Endothelial cell of umbilical vein (primary cell): ENCODE results near the gene FGFRL1. TPM values are rescaled to one million over a fixed set of nuclear protein-coding genes. Genes with fewer than 3 reads are reported as not detected.

Experiments used
- BruUV-seq: library from RNA; stranded (reverse); fragments of 400-500 nt; replicated peaks from 2 replicates; lab custom pipeline; 2021; lab: Mats Ljungman, UMichigan
- CTCF ChIA-PET: fragments of 300-600, 350-600 bp; sonication (Branson Sonifier 250); formaldehyde crosslinking; loops from one replicate; lab custom pipeline; 2021; ENCODE audit warnings: antibody characterized with exemption, inconsistent platforms; lab: Charles Lee
- POLR2A ChIA-PET: fragments of 300-600, 350-600 bp; sonication (Branson Sonifier 250); formaldehyde crosslinking; loops from one replicate; lab custom pipeline; 2021; ENCODE audit warnings: antibody characterized with exemption, inconsistent platforms; lab: Charles Lee
- DNase-seq: peaks from one replicate; pipeline ENCODE4 v3.0.0-alpha.2; 2011; ENCODE audit warnings: low read depth, low spot score
- FAIRE-seq: peaks from 2 replicates; lab custom pipeline; 2011; peaks lifted over from hg19 to GRCh38; lab: Jason Lieb, UNC
- H2AFZ ChIP-seq: 2 replicates; pipeline ENCODE4 v1.6.0; 2012; ENCODE audit warnings: low read depth, low read length, control low read depth, inconsistent platforms
- H3K27ac ChIP-seq: 2 replicates; pipeline ENCODE4 v1.5.1; 2011; ENCODE audit warnings: low read depth, mild to moderate bottlenecking, control low read depth, low read length, moderate library complexity; ENCODE audit not compliant: insufficient read depth
- H3K27me3 ChIP-seq, 2 experiments: 2 replicates each; pipeline versions ENCODE4 v1.6.0 to v1.6.1; 2011; ENCODE audit warnings: low read length in 2 of 2, mixed read lengths in 1 of 2; ENCODE audit not compliant: control insufficient read depth in 2 of 2, insufficient read depth in 2 of 2
- H3K36me3 ChIP-seq, 2 experiments: 2 replicates in 1 of 2; 3 replicates in 1 of 2; pipeline ENCODE4 v1.5.1; 2011; ENCODE audit warnings: low read length in 2 of 2, mild to moderate bottlenecking in 1 of 2, moderate library complexity in 1 of 2; ENCODE audit not compliant: control insufficient read depth in 2 of 2, insufficient read depth in 2 of 2; ENCODE audit errors: extremely low read depth in 1 of 2
- H3K4me1 ChIP-seq: 3 replicates; pipeline ENCODE4 v1.5.1; 2011; ENCODE audit warnings: mild to moderate bottlenecking, low read length; ENCODE audit not compliant: control insufficient read depth, insufficient read depth; ENCODE audit errors: extremely low read depth
- H3K4me2 ChIP-seq: 2 replicates; pipeline ENCODE4 v1.6.1; 2011; ENCODE audit warnings: low read length, control low read depth, mixed read lengths; ENCODE audit not compliant: insufficient read depth
- H3K4me3 ChIP-seq, 3 experiments: fragments of 200-600 bp in 1 of 3; sonication (generic), shearing (Covaris generic) in 1 of 3; replicated peaks in 1 of 3; 2 replicates each; pipeline ENCODE4 v1.5.1; 2011 to 2016; ENCODE audit warnings: control low read depth in 3 of 3, low read length in 3 of 3, mild to moderate bottlenecking in 2 of 3, inconsistent platforms in 1 of 3, low read depth in 1 of 3, moderate library complexity in 1 of 3; ENCODE audit not compliant: insufficient read depth in 1 of 3
- H3K79me2 ChIP-seq: 2 replicates; pipeline ENCODE4 v1.6.0; 2012; ENCODE audit warnings: low read length, inconsistent platforms; ENCODE audit not compliant: control insufficient read depth, insufficient read depth
- H3K9ac ChIP-seq: replicated peaks from 2 replicates; pipeline ENCODE3; 2011; ENCODE audit warnings: low read length, control low read depth; ENCODE audit not compliant: insufficient read depth; ENCODE audit errors: extremely low read depth
- H3K9me1 ChIP-seq: replicated peaks from 3 replicates; pipeline ENCODE4 v1.6.0; 2011; ENCODE audit warnings: mild to moderate bottlenecking, low read length; ENCODE audit not compliant: control insufficient read depth, insufficient read depth; ENCODE audit errors: extremely low read depth
- H3K9me3 ChIP-seq: replicated peaks from 2 replicates; pipeline ENCODE4 v1.5.1; 2012; ENCODE audit warnings: low read length, inconsistent platforms; ENCODE audit not compliant: control insufficient read depth, insufficient read depth
- H4K20me1 ChIP-seq: replicated peaks from 2 replicates; pipeline ENCODE3; 2011; ENCODE audit warnings: mild to moderate bottlenecking, low read length; ENCODE audit not compliant: control insufficient read depth, insufficient read depth; ENCODE audit errors: extremely low read depth
- FOS ChIP-seq: IDR thresholded peaks from 2 replicates; pipeline ENCODE4 v1.6.1; 2011; ENCODE audit warnings: mild to moderate bottlenecking, low read length, moderate library complexity, borderline replicate concordance; ENCODE audit not compliant: insufficient read depth
- GATA2 ChIP-seq: IDR thresholded peaks from 2 replicates; pipeline ENCODE4 v1.7.0; 2011; ENCODE audit warnings: low read depth, mild to moderate bottlenecking, moderate library complexity, mixed read lengths, low read length; ENCODE audit not compliant: insufficient read length, insufficient read depth
- JUN ChIP-seq: IDR thresholded peaks from 2 replicates; pipeline ENCODE4 v1.6.1; 2011; ENCODE audit warnings: borderline replicate concordance, low read depth; ENCODE audit not compliant: insufficient read length, insufficient read depth
- POLR2A ChIP-seq: IDR thresholded peaks from 2 replicates; pipeline ENCODE4 v1.6.1; 2012; ENCODE audit warnings: low read depth, mild to moderate bottlenecking, control low read depth, low read length
- POLR2AphosphoS5 ChIP-seq: IDR thresholded peaks from 2 replicates; pipeline ENCODE4 v1.6.1; 2012; ENCODE audit warnings: low read depth, mild to moderate bottlenecking, control low read depth, low read length, moderate library complexity; ENCODE audit not compliant: insufficient read depth
- dilution Hi-C: fragments of 300-500 bp; cut with MboI; formaldehyde crosslinking; loops from one replicate; pipeline ENCODE4 v1.15.0; 2019; ENCODE audit warnings: low sequenced_read_pairs; ENCODE audit not compliant: extremely low pct_ligation_motif_present
- intact Hi-C: fragments of 100-400 bp; cut with micrococcal nuclease; formaldehyde crosslinking; loops from one replicate; pipeline ENCODE4 v1.10.0; 2022
- polyA plus RNA-seq, 4 experiments: library from polyadenylated mRNA; depleted of rRNA in 3 of 4; stranded (reverse) in 3 of 4; unstranded in 1 of 4; fragments of >200 nt; gene quantifications; 2 replicates each; pipeline versions ENCODE4 v1.2.1 to v1.2.3, GENCODE V29; 2011 to 2012; ENCODE audit warnings: missing spikeins in 1 of 4
- total RNA-seq: library from RNA; stranded (reverse); gene quantifications from 2 replicates; pipeline ENCODE4 v1.2.3, GENCODE V29; 2021
- TF ChIP-seq, protein P1 (sequence below), 2 donors: IDR thresholded peaks; 1 replicate in 1 of 2; 2 replicates in 1 of 2; pipeline ENCODE4 v1.5.1; 2011; ENCODE audit warnings: low read length in 2 of 2, mild to moderate bottlenecking in 2 of 2, moderate library complexity in 2 of 2, control low read depth in 1 of 2, inconsistent platforms in 1 of 2, low read depth in 1 of 2; ENCODE audit not compliant: insufficient read depth in 1 of 2; ENCODE audit errors: extremely low read depth in 1 of 2
- TF ChIP-seq, protein P2 (sequence below): IDR thresholded peaks from 2 replicates; pipeline ENCODE4 v1.6.1; 2011; ENCODE audit not compliant: insufficient read depth, insufficient read length

The FGFRL1 gene
- total and polyA plus RNA-seq, 2 donors (not counting 3 experiments of a cell fraction or from before 2014, with no cell fraction given), result 33.3 to 74.6 TPM

- Histone ChIP-seq H3K9ac (no peak overlapping the region), H3K4me1 (peaks cover 26% of the 10 kb centered on the region), H3K9me1 (no peaks in the 10 kb centered on the region), H3K4me2 (no peak overlapping the region), H4K20me1 (no peaks in the 10 kb centered on the region), H3K27ac (no peak overlapping the region), H3K4me3 (no peak overlapping the region), H3K27me3 (no peaks in the 10 kb centered on the region), H3K79me2 (no peaks in the 10 kb centered on the region), H2AFZ (no peak overlapping the region), H3K9me3 (no peaks in the 10 kb centered on the region), H3K36me3 (no peaks in the 10 kb centered on the region)
- no TSS peak for BruUV-seq
- intact Hi-C loops, result loop anchor here (1.0 to 2.0 kb wide), 2 partner anchors 30 to 110 kb away; partner anchors contain the start of genes GAK and TMEM175
- TF ChIP-seq JUN (no peak), POLR2A (no peak), FOS (no peak), POLR2AphosphoS5 (no peak), GATA2 (no peak)
- TF ChIP-seq, protein P1, sequence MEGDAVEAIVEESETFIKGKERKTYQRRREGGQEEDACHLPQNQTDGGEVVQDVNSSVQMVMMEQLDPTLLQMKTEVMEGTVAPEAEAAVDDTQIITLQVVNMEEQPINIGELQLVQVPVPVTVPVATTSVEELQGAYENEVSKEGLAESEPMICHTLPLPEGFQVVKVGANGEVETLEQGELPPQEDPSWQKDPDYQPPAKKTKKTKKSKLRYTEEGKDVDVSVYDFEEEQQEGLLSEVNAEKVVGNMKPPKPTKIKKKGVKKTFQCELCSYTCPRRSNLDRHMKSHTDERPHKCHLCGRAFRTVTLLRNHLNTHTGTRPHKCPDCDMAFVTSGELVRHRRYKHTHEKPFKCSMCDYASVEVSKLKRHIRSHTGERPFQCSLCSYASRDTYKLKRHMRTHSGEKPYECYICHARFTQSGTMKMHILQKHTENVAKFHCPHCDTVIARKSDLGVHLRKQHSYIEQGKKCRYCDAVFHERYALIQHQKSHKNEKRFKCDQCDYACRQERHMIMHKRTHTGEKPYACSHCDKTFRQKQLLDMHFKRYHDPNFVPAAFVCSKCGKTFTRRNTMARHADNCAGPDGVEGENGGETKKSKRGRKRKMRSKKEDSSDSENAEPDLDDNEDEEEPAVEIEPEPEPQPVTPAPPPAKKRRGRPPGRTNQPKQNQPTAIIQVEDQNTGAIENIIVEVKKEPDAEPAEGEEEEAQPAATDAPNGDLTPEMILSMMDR (IDR thresholded peaks at IDR 0.05; ENCODE audit: extremely low read depth in 1 of 2, insufficient read depth in 1 of 2, low read depth in 1 of 2, low read length in 2 of 2), result no peak
- TF ChIP-seq, protein P2, sequence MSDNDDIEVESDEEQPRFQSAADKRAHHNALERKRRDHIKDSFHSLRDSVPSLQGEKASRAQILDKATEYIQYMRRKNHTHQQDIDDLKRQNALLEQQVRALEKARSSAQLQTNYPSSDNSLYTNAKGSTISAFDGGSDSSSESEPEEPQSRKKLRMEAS, result no peak
- dilution Hi-C loops, result no loop called here
- CTCF ChIA-PET, result no interaction called here
- no peak for DNase-seq
- FAIRE-seq, result no peak
- POLR2A ChIA-PET, result no interaction called here
Measured at GRCh38 chr4:1042352-1043055, 31.1 kb downstream of the FGFRL1 start.
